ENCODE measurements around the gene PRR29. TPM values are rescaled to one million over a fixed set of nuclear protein-coding genes. Genes with fewer than 3 reads are reported as not detected.

PRR29 gene
- total RNA-seq, 2 donors from 2014 or later, result not detected

DNA sequence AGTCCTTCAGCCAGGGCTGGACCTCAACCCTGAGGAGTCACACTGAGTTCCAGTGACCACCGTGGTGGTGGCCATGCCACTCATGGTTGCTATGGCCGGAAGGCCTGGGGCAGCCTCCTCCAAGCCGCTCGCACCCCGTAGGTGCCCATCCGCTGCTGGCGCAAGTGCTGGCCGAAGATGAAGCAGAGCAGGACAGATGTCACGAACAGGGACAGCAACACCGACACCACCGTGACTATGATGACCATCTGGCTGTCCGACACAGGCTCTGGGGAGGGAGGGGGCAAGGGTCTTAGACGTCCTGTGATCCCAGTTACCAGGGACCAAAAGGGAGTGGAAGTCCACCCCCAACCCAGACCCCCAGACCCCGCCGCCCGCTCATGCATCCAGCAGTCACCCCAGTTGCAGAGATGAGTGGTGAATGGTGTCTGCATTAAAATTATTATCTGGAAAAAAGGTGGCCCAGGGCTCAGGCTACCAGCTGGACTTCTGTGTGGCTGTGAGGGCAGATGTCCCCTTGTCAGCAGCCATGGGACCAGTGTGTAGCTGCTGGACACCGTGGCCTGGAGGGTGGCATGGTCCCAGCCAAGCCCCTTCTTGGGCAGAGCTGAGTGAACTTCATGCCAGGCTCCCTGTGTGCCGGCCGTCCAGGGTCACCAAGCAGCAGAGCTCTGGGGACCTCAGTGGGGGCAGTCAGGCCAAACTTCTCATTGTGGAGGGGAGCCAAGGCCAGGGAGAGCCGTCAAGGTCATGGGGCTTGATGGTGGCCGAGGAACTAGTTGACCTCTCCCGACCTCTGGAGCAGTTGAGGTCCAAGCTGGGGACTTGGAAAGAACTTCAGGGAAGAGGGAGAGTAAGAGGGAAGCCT lies 4.7 kb downstream of the PRR29 start:
- H3K9me3 ChIP-seq, result no peaks in the 10 kb centered on the region
- no peak overlapping the region for H3K27ac ChIP-seq
- H3K4me1 ChIP-seq (ENCODE audit: control insufficient read depth in 1 of 2, low read depth in 2 of 2), result peaks cover 2 to 11% of the 10 kb centered on the region in 2 donors
- TF ChIP-seq, protein P1, sequence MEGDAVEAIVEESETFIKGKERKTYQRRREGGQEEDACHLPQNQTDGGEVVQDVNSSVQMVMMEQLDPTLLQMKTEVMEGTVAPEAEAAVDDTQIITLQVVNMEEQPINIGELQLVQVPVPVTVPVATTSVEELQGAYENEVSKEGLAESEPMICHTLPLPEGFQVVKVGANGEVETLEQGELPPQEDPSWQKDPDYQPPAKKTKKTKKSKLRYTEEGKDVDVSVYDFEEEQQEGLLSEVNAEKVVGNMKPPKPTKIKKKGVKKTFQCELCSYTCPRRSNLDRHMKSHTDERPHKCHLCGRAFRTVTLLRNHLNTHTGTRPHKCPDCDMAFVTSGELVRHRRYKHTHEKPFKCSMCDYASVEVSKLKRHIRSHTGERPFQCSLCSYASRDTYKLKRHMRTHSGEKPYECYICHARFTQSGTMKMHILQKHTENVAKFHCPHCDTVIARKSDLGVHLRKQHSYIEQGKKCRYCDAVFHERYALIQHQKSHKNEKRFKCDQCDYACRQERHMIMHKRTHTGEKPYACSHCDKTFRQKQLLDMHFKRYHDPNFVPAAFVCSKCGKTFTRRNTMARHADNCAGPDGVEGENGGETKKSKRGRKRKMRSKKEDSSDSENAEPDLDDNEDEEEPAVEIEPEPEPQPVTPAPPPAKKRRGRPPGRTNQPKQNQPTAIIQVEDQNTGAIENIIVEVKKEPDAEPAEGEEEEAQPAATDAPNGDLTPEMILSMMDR (IDR thresholded peaks at IDR 0.05), result no peak
- H3K4me3 ChIP-seq, result no peak overlapping the region
- H3K27me3 ChIP-seq (replicated peaks; ENCODE audit: insufficient read depth), result no peaks in the 10 kb centered on the region
- no peaks in the 10 kb centered on the region for H3K36me3 ChIP-seq
- DNase-seq (ENCODE audit: low spot score) (no peak), ATAC-seq (ENCODE audit: insufficient number of reproducible peaks, low FRiP score, low read depth) (no peak)

DNA sequence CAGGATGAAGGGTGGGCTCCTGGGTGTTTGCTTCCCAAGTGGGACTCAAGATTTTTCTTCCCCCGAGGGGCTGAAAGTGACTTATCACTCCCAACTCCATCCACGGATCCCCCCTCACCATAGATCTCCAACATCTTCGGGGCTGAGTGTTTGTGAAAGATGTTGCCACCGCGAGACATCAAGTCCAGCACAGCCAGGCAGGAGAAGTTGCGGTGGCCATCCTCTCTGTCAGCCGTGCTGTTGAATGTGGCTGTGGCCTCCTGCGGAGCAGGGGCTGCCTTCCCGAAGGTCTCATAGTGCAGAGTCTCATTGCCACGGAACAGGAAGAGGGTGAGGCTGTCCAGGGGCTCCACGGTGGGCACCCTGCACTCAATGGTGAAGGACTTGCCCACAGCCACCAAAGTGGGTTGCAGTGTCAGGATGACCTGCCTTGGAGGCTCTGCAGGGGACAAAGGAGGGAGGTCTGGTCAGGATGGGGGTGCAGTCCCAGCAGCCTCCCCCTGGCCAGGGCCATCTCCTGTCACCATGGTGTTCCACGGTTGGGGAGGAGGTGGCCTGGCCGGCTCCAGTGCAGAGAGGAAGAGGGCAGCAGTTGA lies 5.5 kb downstream of the PRR29 start:
- DNase-seq (ENCODE audit: low spot score), result no peak
- ATAC-seq (ENCODE audit: insufficient number of reproducible peaks, low FRiP score, low read depth), result no peak
- Histone ChIP-seq H3K27me3 (replicated peaks; ENCODE audit: insufficient read depth) (no peaks in the 10 kb centered on the region), H3K9me3 (no peaks in the 10 kb centered on the region), H3K27ac (no peak overlapping the region), H3K36me3 (no peaks in the 10 kb centered on the region), H3K4me3 (no peak overlapping the region), H3K4me1 (ENCODE audit: control insufficient read depth in 1 of 2, low read depth in 2 of 2) (peaks cover 0 to 4% of the 10 kb centered on the region in 2 donors)
- TF ChIP-seq, protein P1 (IDR thresholded peaks at IDR 0.05), result no peak

DNA sequence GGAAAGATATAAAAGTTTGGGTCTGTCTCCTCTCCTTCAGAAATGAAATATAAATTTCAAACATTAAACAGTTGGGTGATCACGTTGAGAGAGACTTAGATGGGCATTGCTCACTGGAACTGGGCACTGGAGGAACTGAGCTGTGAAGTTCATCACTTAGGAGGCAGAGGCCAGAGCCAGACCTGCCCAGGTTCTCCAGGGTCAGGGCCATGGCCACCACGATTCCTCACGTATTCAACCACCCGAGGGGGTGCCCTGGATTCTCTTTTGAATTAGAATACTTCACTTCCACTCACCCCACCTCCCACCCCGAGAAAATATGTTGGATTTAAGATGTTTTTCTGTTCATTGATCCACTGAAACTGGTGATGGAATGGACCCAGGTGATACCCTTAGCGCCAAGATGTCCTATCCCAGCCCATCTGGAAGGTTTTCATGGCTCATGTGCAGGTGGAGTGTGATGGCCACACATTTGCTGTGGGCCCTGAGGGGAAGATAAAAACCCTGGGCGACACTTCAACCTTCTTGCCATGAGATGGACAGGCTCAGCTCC lies 6.1 kb downstream of the PRR29 start:
- ATAC-seq (ENCODE audit: insufficient number of reproducible peaks, low FRiP score, low read depth), result no peak
- H3K4me3 ChIP-seq, result no peak overlapping the region
- H3K36me3 ChIP-seq, result no peaks in the 10 kb centered on the region
- H3K9me3 ChIP-seq, result no peaks in the 10 kb centered on the region
- DNase-seq (ENCODE audit: low spot score), result no peak
- H3K4me1 ChIP-seq (ENCODE audit: control insufficient read depth in 1 of 2, low read depth in 2 of 2), result no peaks in the 10 kb centered on the region
- H3K27ac ChIP-seq, result no peak overlapping the region
- TF ChIP-seq, protein P1 (IDR thresholded peaks at IDR 0.05), result no peak
- H3K27me3 ChIP-seq (replicated peaks; ENCODE audit: insufficient read depth), result no peaks in the 10 kb centered on the region

DNA sequence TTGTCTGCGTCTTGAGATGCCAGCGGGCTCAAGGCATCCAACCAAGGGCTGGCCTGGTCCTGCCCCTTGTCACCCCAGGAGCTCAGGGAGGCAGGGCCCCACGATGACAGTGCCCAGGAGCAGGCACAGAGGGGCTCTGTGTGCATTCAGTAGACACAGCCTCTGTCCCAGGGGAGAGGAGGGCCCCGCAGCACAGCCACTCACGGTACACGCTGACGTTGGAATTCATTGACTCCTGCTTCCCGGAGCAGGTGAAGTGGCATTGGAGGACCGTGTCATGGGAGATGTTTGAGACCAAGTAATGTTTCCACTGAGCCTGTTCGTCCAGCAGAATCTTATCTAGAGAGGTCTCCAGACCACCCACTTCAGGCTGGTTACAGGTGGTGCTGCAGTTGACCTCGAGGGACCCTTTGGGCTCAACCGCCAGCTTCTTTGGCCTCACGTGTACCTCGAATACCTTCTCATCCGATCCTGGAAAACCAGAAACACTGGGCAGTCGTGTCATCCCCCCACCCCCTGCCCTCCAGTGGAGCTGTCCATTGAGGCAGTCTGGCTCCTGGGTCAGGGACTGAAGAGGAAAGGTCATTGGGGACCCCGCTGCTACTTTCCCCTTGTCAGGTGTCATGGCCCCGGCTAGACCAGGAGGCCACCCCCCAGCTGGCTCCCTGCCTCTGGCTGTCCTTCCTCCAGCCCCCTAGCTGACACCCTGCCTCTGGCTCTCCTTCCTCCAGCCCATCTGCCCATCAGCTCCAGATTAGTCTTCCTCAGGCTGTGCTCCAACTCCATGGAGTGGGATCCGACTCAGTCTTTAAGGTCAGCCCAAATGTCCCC lies 7.0 kb downstream of the PRR29 start:
- no peak for ATAC-seq (ENCODE audit: insufficient number of reproducible peaks, low FRiP score, low read depth)
- Histone ChIP-seq H3K4me1 (ENCODE audit: control insufficient read depth in 1 of 2, low read depth in 2 of 2) (no peaks in the 10 kb centered on the region), H3K36me3 (no peaks in the 10 kb centered on the region), H3K27ac (no peak overlapping the region), H3K4me3 (no peak overlapping the region), H3K27me3 (replicated peaks; ENCODE audit: insufficient read depth) (no peaks in the 10 kb centered on the region), H3K9me3 (no peaks in the 10 kb centered on the region)
- no peak for DNase-seq (ENCODE audit: low spot score)
- TF ChIP-seq, protein P1 (IDR thresholded peaks at IDR 0.05), result no peak

Data from thoracic aorta (tissue), 2 donors.